IMR-90 (cell line): ENCODE measurements around the gene OARD1. TPM values are rescaled to one million over a fixed set of nuclear protein-coding genes. Genes with fewer than 3 reads are reported as not detected.

Source experiments
- ATAC-seq: fragments of 200-7000 bp; cut with Tn5 transposase; 2 replicates; pipeline ENCODE4 v1.9.1; 2020; ENCODE audit warnings: low read depth, mild to moderate bottlenecking, moderate library complexity
- BruUV-seq: library from RNA; stranded (reverse); fragments of 400-500 nt; replicated peaks from 2 replicates; lab custom pipeline; 2021; lab: Mats Ljungman, UMichigan
- CTCF ChIA-PET: fragments of 300-600 bp; formaldehyde crosslinking; extraction: SDS; loops from one replicate; lab custom pipeline; 2021; ENCODE audit warnings: antibody characterized with exemption; lab: Yijun Ruan, JAX
- POLR2A ChIA-PET: fragments of 300-600 bp; sonication (Branson Sonifier 250); formaldehyde crosslinking; loops from one replicate; lab custom pipeline; 2022; ENCODE audit warnings: antibody characterized with exemption; ENCODE audit not compliant: unreplicated experiment; lab: Charles Lee
- DNase-seq: peaks from one replicate; pipeline ENCODE4 v3.0.0; 2013
- H2AFZ ChIP-seq: replicated peaks from 2 replicates; pipeline ENCODE3; 2013; ENCODE audit warnings: low read length, mild to moderate bottlenecking; ENCODE audit not compliant: poor library complexity
- H2AK5ac ChIP-seq: 2 replicates; pipeline ENCODE4 v1.6.1; 2013; ENCODE audit warnings: low read depth, low read length, inconsistent platforms
- H2AK9ac ChIP-seq: replicated peaks from 2 replicates; pipeline ENCODE3; 2013; ENCODE audit warnings: mild to moderate bottlenecking, low read depth, low read length, moderate library complexity; ENCODE audit not compliant: poor library complexity
- H2BK120ac ChIP-seq: 2 replicates; pipeline ENCODE4 v1.6.1; 2013; ENCODE audit warnings: low read depth, low read length, inconsistent platforms
- H2BK15ac ChIP-seq: 3 replicates; pipeline ENCODE4 v1.6.1; 2013; ENCODE audit warnings: low read depth, low read length, inconsistent platforms
- H2BK20ac ChIP-seq: 2 replicates; pipeline ENCODE4 v1.6.1; 2013; ENCODE audit warnings: low read depth, mild to moderate bottlenecking, inconsistent platforms, low read length, moderate library complexity
- H2BK5ac ChIP-seq: 2 replicates; pipeline ENCODE4 v1.6.1; 2013; ENCODE audit warnings: mild to moderate bottlenecking, low read depth, low read length, inconsistent platforms; ENCODE audit not compliant: poor library complexity, severe bottlenecking
- H3K14ac ChIP-seq: replicated peaks from 2 replicates; pipeline ENCODE4 v1.6.1; 2013; ENCODE audit warnings: low read depth, low read length, inconsistent platforms
- H3K18ac ChIP-seq: 2 replicates; pipeline ENCODE4 v1.6.1; 2013; ENCODE audit warnings: low read depth, low read length, control low read depth
- H3K23ac ChIP-seq: 2 replicates; pipeline ENCODE4 v1.6.1; 2013; ENCODE audit warnings: low read depth, low read length, inconsistent platforms
- H3K27ac ChIP-seq: 2 replicates; pipeline ENCODE4 v1.5.1; 2013; ENCODE audit warnings: mild to moderate bottlenecking, control low read depth, low read length; ENCODE audit not compliant: insufficient read depth
- H3K27me3 ChIP-seq: 2 replicates; pipeline ENCODE4 v1.6.1; 2013; ENCODE audit warnings: low read length; ENCODE audit not compliant: control insufficient read depth, insufficient read depth
- H3K36me3 ChIP-seq: 2 replicates; pipeline ENCODE4 v1.6.1; 2013; ENCODE audit warnings: low read length, mixed read lengths; ENCODE audit not compliant: control insufficient read depth, insufficient read depth
- H3K4ac ChIP-seq: 2 replicates; pipeline ENCODE4 v1.6.1; 2013; ENCODE audit warnings: low read depth, low read length, inconsistent platforms
- H3K4me1 ChIP-seq: 2 replicates; pipeline ENCODE4 v1.6.1; 2013; ENCODE audit warnings: low read length, mixed read lengths; ENCODE audit not compliant: control insufficient read depth, insufficient read depth
- H3K4me2 ChIP-seq: 2 replicates; pipeline ENCODE4 v1.6.1; 2013; ENCODE audit warnings: low read depth, mild to moderate bottlenecking, control low read depth, low read length, moderate library complexity
- H3K4me3 ChIP-seq: 2 replicates; pipeline ENCODE4 v1.5.1; 2013; ENCODE audit warnings: low read depth, mild to moderate bottlenecking, control low read depth, low read length, moderate library complexity; ENCODE audit not compliant: insufficient read depth
- H3K56ac ChIP-seq: 2 replicates; pipeline ENCODE4 v1.6.1; 2013; ENCODE audit warnings: low read length, inconsistent platforms; ENCODE audit not compliant: insufficient read depth; ENCODE audit errors: extremely low read depth
- H3K79me1 ChIP-seq, 2 experiments: 2 replicates each; pipeline ENCODE4 v1.6.1; 2013; ENCODE audit warnings: low read length in 2 of 2, inconsistent platforms in 1 of 2, low read depth in 1 of 2
- H3K9ac ChIP-seq: 2 replicates; pipeline ENCODE4 v1.6.1; 2013; ENCODE audit warnings: low read depth, low read length, control low read depth
- H3K9me1 ChIP-seq: 2 replicates; pipeline ENCODE4 v1.6.1; 2013; ENCODE audit warnings: low read length, inconsistent platforms; ENCODE audit not compliant: insufficient read depth
- H3K9me3 ChIP-seq: 2 replicates; pipeline ENCODE4 v1.6.1; 2013; ENCODE audit warnings: low read length; ENCODE audit not compliant: control insufficient read depth, insufficient read depth
- H4K20me1 ChIP-seq: 2 replicates; pipeline ENCODE4 v1.6.1; 2013; ENCODE audit warnings: low read length, inconsistent platforms; ENCODE audit not compliant: insufficient read depth
- H4K5ac ChIP-seq: 2 replicates; pipeline ENCODE4 v1.6.1; 2013; ENCODE audit warnings: mild to moderate bottlenecking, low read depth, low read length, control low read depth
- H4K8ac ChIP-seq, 2 experiments: 2 replicates each; pipeline ENCODE4 v1.6.1; 2013; ENCODE audit warnings: low read depth in 2 of 2, low read length in 2 of 2, control low read depth in 1 of 2, inconsistent platforms in 1 of 2
- H4K91ac ChIP-seq: 2 replicates; pipeline ENCODE4 v1.6.1; 2013; ENCODE audit warnings: low read depth, low read length, inconsistent platforms; ENCODE audit not compliant: insufficient read depth
- BHLHE40 ChIP-seq: fragments of 150-350 bp; IDR thresholded peaks from 2 replicates; pipeline ENCODE4 v1.6.1; 2016; ENCODE audit warnings: mild to moderate bottlenecking, low read depth, low read length
- CEBPB ChIP-seq: IDR thresholded peaks from 2 replicates; pipeline ENCODE4 v1.6.1; 2012; ENCODE audit warnings: low read depth, low read length, improper control_type of control experiment
- CHD1 ChIP-seq: IDR thresholded peaks from 2 replicates; pipeline ENCODE4 v1.6.1; 2012; ENCODE audit warnings: low read depth, low read length, improper control_type of control experiment
- ELK1 ChIP-seq: fragments of 150-350 bp; IDR thresholded peaks from 2 replicates; pipeline ENCODE4 v1.6.1; 2016; ENCODE audit warnings: low read depth, mild to moderate bottlenecking, low read length, moderate library complexity, borderline replicate concordance
- FOS ChIP-seq: fragments of 150-350 bp; IDR thresholded peaks from 2 replicates; pipeline ENCODE4 v1.6.1; 2016; ENCODE audit warnings: low read depth, low read length
- MAFK ChIP-seq: IDR thresholded peaks from 2 replicates; pipeline ENCODE4 v1.6.1; 2012; ENCODE audit warnings: low read depth, low read length, improper control_type of control experiment
- MAZ ChIP-seq: IDR thresholded peaks from 2 replicates; pipeline ENCODE4 v1.6.1; 2012; ENCODE audit warnings: low read depth, mild to moderate bottlenecking, low read length, improper control_type of control experiment, moderate library complexity, borderline replicate concordance
- MXI1 ChIP-seq: IDR thresholded peaks from 2 replicates; pipeline ENCODE4 v1.6.1; 2012; ENCODE audit warnings: low read depth, mild to moderate bottlenecking, low read length, moderate library complexity, borderline replicate concordance
- NFE2L2 ChIP-seq: fragments of 150-350 bp; IDR thresholded peaks from 2 replicates; pipeline ENCODE4 v1.6.1; 2016; ENCODE audit warnings: low read depth, mild to moderate bottlenecking, low read length
- RAD21 ChIP-seq: IDR thresholded peaks from 2 replicates; pipeline ENCODE4 v1.6.1; 2012; ENCODE audit warnings: low read length, improper control_type of control experiment
- RCOR1 ChIP-seq: IDR thresholded peaks from 2 replicates; pipeline ENCODE4 v1.6.1; 2012; ENCODE audit warnings: mild to moderate bottlenecking, low read length, improper control_type of control experiment; ENCODE audit not compliant: insufficient replicate concordance
- RFX5 ChIP-seq: IDR thresholded peaks from 2 replicates; pipeline ENCODE4 v1.8.0; 2012; ENCODE audit warnings: low read depth, mild to moderate bottlenecking, low read length, moderate library complexity
- SMC3 ChIP-seq: fragments of 150-350 bp; IDR thresholded peaks from 2 replicates; pipeline ENCODE4 v1.6.1; 2016; ENCODE audit warnings: low read depth, mild to moderate bottlenecking, antibody characterized with exemption, low read length, moderate library complexity
- WGBS, 2 experiments: methylation state at CpG; one replicate each; pipeline versions ENCODE4 v1.1.5 to v1.1.7; 2013; ENCODE audit warnings: missing lambda C conversion rate in 2 of 2; ENCODE audit not compliant: insufficient read length in 1 of 2; ENCODE audit errors: extremely low coverage in 2 of 2; 5-methylcytosine and 5-hydroxymethylcytosine counted together
- dilution Hi-C: fragments of 300-500 bp; cut with HindIII; formaldehyde crosslinking; loops from one replicate; pipeline ENCODE4 v1.14.3; 2018; ENCODE audit warnings: low sequenced_read_pairs; ENCODE audit not compliant: unreplicated experiment
- in situ Hi-C: fragments of 300-500 bp; cut with MboI; formaldehyde crosslinking; loops from 3 replicates; pipeline ENCODE4 v1.14.3; 2019; ENCODE audit warnings: low sequenced_read_pairs, inconsistent platforms, mixed read lengths
- intact Hi-C: fragments of 100-400 bp; cut with micrococcal nuclease; formaldehyde crosslinking; loops from 2 replicates; pipeline ENCODE4 v1.10.0; 2022
- polyA plus RNA-seq, 3 experiments: library from polyadenylated mRNA; depleted of rRNA; stranded (reverse); fragments of >200 nt; gene quantifications; 2 replicates each; pipeline ENCODE4 v1.2.3, GENCODE V29; 2012; ENCODE audit warnings: low replicate concordance in 1 of 3
- total RNA-seq: library from RNA; depleted of rRNA; stranded (reverse); fragments of >200 nt; gene quantifications from 2 replicates; pipeline ENCODE4 v1.2.3, GENCODE V29; 2012
- TF ChIP-seq, protein P1 (sequence below): conservative IDR thresholded peaks from 2 replicates; pipeline ENCODE4 v1.5.1; 2012; ENCODE audit warnings: mild to moderate bottlenecking, low read depth, low read length, improper control_type of control experiment
- TF ChIP-seq, protein P2 (sequence below): fragments of 150-350 bp; IDR thresholded peaks from 2 replicates; pipeline ENCODE4 v1.6.1; 2017; ENCODE audit warnings: mild to moderate bottlenecking, antibody characterized with exemption, low read length, low read depth

OARD1 gene
- total and polyA plus RNA-seq, 2 of the 4 experiments (the other 2 are of a cell fraction) = 2.3 to 5.5 TPM

DNA sequence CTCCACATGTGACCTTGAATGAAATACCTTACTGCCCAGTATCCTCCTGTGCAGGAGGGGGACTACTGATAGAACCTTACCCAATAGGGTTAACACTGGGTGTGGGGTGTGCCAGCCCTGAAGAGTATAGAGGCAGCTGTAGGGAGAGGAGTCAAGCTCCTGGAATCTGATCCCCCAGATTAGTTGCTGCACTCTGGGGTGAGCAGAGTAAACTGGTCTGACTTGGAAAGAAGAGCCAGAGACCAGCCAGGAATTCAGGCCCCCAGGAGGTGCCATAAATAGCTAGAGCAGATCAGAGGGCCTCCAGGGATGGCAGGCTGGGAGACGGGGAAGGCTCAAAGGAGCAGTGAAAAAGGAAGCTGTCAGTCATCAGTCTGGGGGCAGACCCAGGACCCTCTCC is 22.6 kb downstream of the OARD1 start:
- CTCF ChIA-PET = no interaction called here
- ATAC-seq = peak; percentile 59
- H4K8ac ChIP-seq = no peak overlapping the region
- H2AFZ ChIP-seq = no peak overlapping the region
- BruUV-seq = no TSS peak
- H2BK5ac ChIP-seq = no peak overlapping the region
- H3K4me3 ChIP-seq = no peak overlapping the region
- H3K27ac ChIP-seq = no peak overlapping the region
- H2BK120ac ChIP-seq = no peak overlapping the region
- dilution Hi-C loops = no loop called here
- no peak overlapping the region for H4K91ac ChIP-seq
- no peaks in the 10 kb centered on the region for H3K9me3 ChIP-seq
- H3K27me3 ChIP-seq = peaks cover 16% of the 10 kb centered on the region
- no peaks in the 10 kb centered on the region for H4K20me1 ChIP-seq
- no peak overlapping the region for H3K4ac ChIP-seq
- no peaks in the 10 kb centered on the region for H3K4me1 ChIP-seq
- no peak overlapping the region for H2BK15ac ChIP-seq
- H3K14ac ChIP-seq = no peak overlapping the region
- POLR2A ChIA-PET = no interaction called here
- H3K56ac ChIP-seq = no peak overlapping the region
- H2BK20ac ChIP-seq = no peak overlapping the region
- no peak overlapping the region for H3K23ac ChIP-seq
- no peak for DNase-seq
- TF ChIP-seq RCOR1 (no peak), ELK1 (no peak), MAFK (no peak), CHD1 (no peak), MXI1 (no peak), RFX5 (no peak), CEBPB (no peak), SMC3 (no peak), BHLHE40 (no peak), FOS (no peak), NFE2L2 (no peak), RAD21 (no peak), MAZ (no peak)
- TF ChIP-seq, protein P1, sequence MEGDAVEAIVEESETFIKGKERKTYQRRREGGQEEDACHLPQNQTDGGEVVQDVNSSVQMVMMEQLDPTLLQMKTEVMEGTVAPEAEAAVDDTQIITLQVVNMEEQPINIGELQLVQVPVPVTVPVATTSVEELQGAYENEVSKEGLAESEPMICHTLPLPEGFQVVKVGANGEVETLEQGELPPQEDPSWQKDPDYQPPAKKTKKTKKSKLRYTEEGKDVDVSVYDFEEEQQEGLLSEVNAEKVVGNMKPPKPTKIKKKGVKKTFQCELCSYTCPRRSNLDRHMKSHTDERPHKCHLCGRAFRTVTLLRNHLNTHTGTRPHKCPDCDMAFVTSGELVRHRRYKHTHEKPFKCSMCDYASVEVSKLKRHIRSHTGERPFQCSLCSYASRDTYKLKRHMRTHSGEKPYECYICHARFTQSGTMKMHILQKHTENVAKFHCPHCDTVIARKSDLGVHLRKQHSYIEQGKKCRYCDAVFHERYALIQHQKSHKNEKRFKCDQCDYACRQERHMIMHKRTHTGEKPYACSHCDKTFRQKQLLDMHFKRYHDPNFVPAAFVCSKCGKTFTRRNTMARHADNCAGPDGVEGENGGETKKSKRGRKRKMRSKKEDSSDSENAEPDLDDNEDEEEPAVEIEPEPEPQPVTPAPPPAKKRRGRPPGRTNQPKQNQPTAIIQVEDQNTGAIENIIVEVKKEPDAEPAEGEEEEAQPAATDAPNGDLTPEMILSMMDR = no peak
- TF ChIP-seq, protein P2, sequence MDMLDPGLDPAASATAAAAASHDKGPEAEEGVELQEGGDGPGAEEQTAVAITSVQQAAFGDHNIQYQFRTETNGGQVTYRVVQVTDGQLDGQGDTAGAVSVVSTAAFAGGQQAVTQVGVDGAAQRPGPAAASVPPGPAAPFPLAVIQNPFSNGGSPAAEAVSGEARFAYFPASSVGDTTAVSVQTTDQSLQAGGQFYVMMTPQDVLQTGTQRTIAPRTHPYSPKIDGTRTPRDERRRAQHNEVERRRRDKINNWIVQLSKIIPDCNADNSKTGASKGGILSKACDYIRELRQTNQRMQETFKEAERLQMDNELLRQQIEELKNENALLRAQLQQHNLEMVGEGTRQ = no peak
- intact Hi-C loops = no loop called here
- 0 out of 2 replicates have a peak, but pooled peaks cover 4% of the 10 kb centered on the region for H3K9me1 ChIP-seq
- H4K5ac ChIP-seq = no peak overlapping the region
- H2AK5ac ChIP-seq = no peak overlapping the region
- no peak overlapping the region for H3K4me2 ChIP-seq
- no peaks in the 10 kb centered on the region for H3K36me3 ChIP-seq
- in situ Hi-C loops = loop anchor here (25.0 kb wide), 2 partner anchors 1062 to 1687 kb away; no protein-coding TSS in a partner anchor
- H3K79me1 ChIP-seq = no peaks in the 10 kb centered on the region
- WGBS, 2 experiments = no CpG with 5 or more reads among the region's 1 CpG
- no peak overlapping the region for H3K9ac ChIP-seq
- H3K18ac ChIP-seq = no peak overlapping the region
- no peak overlapping the region for H2AK9ac ChIP-seq
